Measurements from ENCODE around the gene S100A1.

GRCh38 chr1:153614906-153615305 lies 13.3 kb upstream of the S100A1 start:
- TF ChIP-seq CTCF (conservative IDR thresholded peaks at IDR 0.05; ENCODE audit: low read depth, low read length): no peak
- TF ChIP-seq EZH2 (IDR thresholded peaks at IDR 0.05; ENCODE audit: borderline replicate concordance, low read depth, low read length, poor library complexity, severe bottlenecking): no peak

Measured in A673 (cell line).